ENCODE results near the gene FOXK1. TPM values are rescaled to one million over a fixed set of nuclear protein-coding genes. Genes with fewer than 3 reads are reported as not detected.
A peak's percentile ranks its signal among the peaks of the same experiment; 100 is the strongest.

The FOXK1 gene
- total RNA-seq, 2 experiments from 2014 or later = 67.8 to 68.1 TPM

- intact Hi-C loops (cut with DNase I, micrococcal nuclease) = loop anchor here in 1 of 2 experiments (5.0 kb wide), 1 partner anchor 122 kb away; no protein-coding TSS in a partner anchor
- Mint-ChIP-seq H3K27ac (peak overlapping the region; percentile 93), H3K4me1 (ENCODE audit: low read depth) (peaks cover 53% of the 10 kb centered on the region), H3K9me3 (no peaks in the 10 kb centered on the region), H3K36me3 (ENCODE audit: low read depth) (peaks cover 52% of the 10 kb centered on the region), H3K4me3 (no peak overlapping the region), H3K27me3 (no peaks in the 10 kb centered on the region)
- Histone ChIP-seq H3K4me3 (ENCODE audit: low read length) (no peak overlapping the region), H3K27me3 (ENCODE audit: control insufficient read depth in 1 of 2, insufficient read depth in 2 of 2, low read length in 2 of 2) (no peaks in the 10 kb centered on the region), H3K36me3 (ENCODE audit: insufficient read depth, low read length) (peaks cover 34% of the 10 kb centered on the region), H3K9me3 (ENCODE audit: control insufficient read depth in 1 of 2, insufficient read depth in 1 of 2, low read length in 2 of 2) (no peaks in the 10 kb centered on the region), H3K4me1 (ENCODE audit: insufficient read depth, low read length) (peaks cover 69% of the 10 kb centered on the region), H3K27ac (ENCODE audit: low read depth in 1 of 2, low read length in 2 of 2) (no peak overlapping the region)
- no peak for ATAC-seq (ENCODE audit: poor library complexity)
- no peak for DNase-seq
- CTCF ChIA-PET = no interaction called here
- POLR2A ChIA-PET = interaction anchor here (0.9 kb wide), 1 partner anchor 25 kb away, joined by 3 read pairs; the partner anchor contains the start of gene AP5Z1
- no peak for TF ChIP-seq CTCF (IDR thresholded peaks at IDR 0.05)
Measured at GRCh38 chr7:4749798-4750197, 67.7 kb downstream of the FOXK1 start.

GRCh38 chr7:4751398-4751947, 69.4 kb downstream of the FOXK1 start:
- no peak overlapping the region for H3K4me3 ChIP-seq (ENCODE audit: low read length)
- H3K4me1 ChIP-seq (ENCODE audit: insufficient read depth, low read length) = peaks cover 56% of the 10 kb centered on the region
- H3K36me3 Mint-ChIP-seq (ENCODE audit: low read depth) = peaks cover 48% of the 10 kb centered on the region
- ChIA-PET CTCF (no interaction called here), POLR2A (interaction anchor here (1.0 to 1.1 kb wide), 2 partner anchors 24 to 110 kb away, joined by 3 read pairs; partner anchors contain the start of gene AP5Z1)
- intact Hi-C loops (cut with DNase I, micrococcal nuclease) = loop anchor here in 1 of 2 experiments (5.0 kb wide), 1 partner anchor 124 kb away; no protein-coding TSS in a partner anchor
- no peak overlapping the region for H3K27ac ChIP-seq (ENCODE audit: low read depth in 1 of 2, low read length in 2 of 2)
- TF ChIP-seq CTCF (IDR thresholded peaks at IDR 0.05) = no peak
- no peaks in the 10 kb centered on the region for H3K27me3 ChIP-seq (ENCODE audit: control insufficient read depth in 1 of 2, insufficient read depth in 2 of 2, low read length in 2 of 2)
- H3K27ac Mint-ChIP-seq = peak overlapping the region; percentile 93
- H3K36me3 ChIP-seq (ENCODE audit: insufficient read depth, low read length) = peaks cover 49% of the 10 kb centered on the region
- no peaks in the 10 kb centered on the region for H3K9me3 Mint-ChIP-seq
- H3K4me1 Mint-ChIP-seq (ENCODE audit: low read depth) = peaks cover 36% of the 10 kb centered on the region
- ATAC-seq (ENCODE audit: poor library complexity) (no peak), DNase-seq (no peak)
- H3K4me3 Mint-ChIP-seq = no peak overlapping the region
- no peaks in the 10 kb centered on the region for H3K27me3 Mint-ChIP-seq
- H3K9me3 ChIP-seq (ENCODE audit: control insufficient read depth in 1 of 2, insufficient read depth in 1 of 2, low read length in 2 of 2) = no peaks in the 10 kb centered on the region

GRCh38 chr7:4753598-4754432, 71.7 kb downstream of the FOXK1 start:
- Mint-ChIP-seq H3K27ac (peak overlapping the region; percentile 78), H3K27me3 (no peaks in the 10 kb centered on the region), H3K4me3 (peak overlapping the region; percentile 48), H3K9me3 (no peaks in the 10 kb centered on the region), H3K36me3 (ENCODE audit: low read depth) (peaks cover 47% of the 10 kb centered on the region), H3K4me1 (ENCODE audit: low read depth) (peaks cover 19% of the 10 kb centered on the region)
- CTCF ChIA-PET = interaction anchor here (0.6 to 0.9 kb wide), 3 partner anchors 112 to 455 kb away, joined by 3 read pairs; no protein-coding TSS in a partner anchor
- POLR2A ChIA-PET = interaction anchor here (0.9 to 1.5 kb wide), 2 partner anchors 22 to 53 kb away, joined by 3 to 4 read pairs; partner anchors contain the start of gene AP5Z1
- H3K27me3 ChIP-seq (ENCODE audit: control insufficient read depth in 1 of 2, insufficient read depth in 2 of 2, low read length in 2 of 2) = no peaks in the 10 kb centered on the region
- peak; percentile 98 for ATAC-seq (ENCODE audit: poor library complexity)
- peak; percentile 81 to 92 (median 86) for DNase-seq
- H3K4me3 ChIP-seq (ENCODE audit: low read length) = no peak overlapping the region
- peak; percentile 78 for TF ChIP-seq CTCF (IDR thresholded peaks at IDR 0.05)
- H3K4me1 ChIP-seq (ENCODE audit: insufficient read depth, low read length) = peaks cover 33% of the 10 kb centered on the region
- no peaks in the 10 kb centered on the region for H3K9me3 ChIP-seq (ENCODE audit: control insufficient read depth in 1 of 2, insufficient read depth in 1 of 2, low read length in 2 of 2)
- H3K36me3 ChIP-seq (ENCODE audit: insufficient read depth, low read length) = peaks cover 62% of the 10 kb centered on the region
- peak overlapping the region in 1 of 2 donors; percentile 29 for H3K27ac ChIP-seq (ENCODE audit: low read depth in 1 of 2, low read length in 2 of 2)
- intact Hi-C loops (cut with DNase I, micrococcal nuclease) = loop anchor here (1.0 to 5.0 kb wide), 4 partner anchors 69 to 143 kb away; no protein-coding TSS in a partner anchor

Data from CD4-positive, alpha-beta T cell (primary cell).